Mesenchymal stem cell (in vitro differentiated cells and primary cell): ENCODE results near the gene CCDC136.

Experiments used
- DNase-seq: peaks from one replicate; pipeline ENCODE4 v3.0.0-alpha.2; 2013
- H2AFZ ChIP-seq: one replicate; pipeline ENCODE4 v1.6.1; 2013; ENCODE audit warnings: low read depth, mild to moderate bottlenecking, control low read depth, inconsistent platforms, low read length, moderate library complexity
- H2AK5ac ChIP-seq: 2 replicates; pipeline ENCODE4 v1.6.1; 2013; ENCODE audit warnings: low read length, moderate library complexity, mild to moderate bottlenecking, inconsistent platforms; ENCODE audit not compliant: severe bottlenecking
- H2BK120ac ChIP-seq: one replicate; pipeline ENCODE4 v1.6.1; 2013; ENCODE audit warnings: low read depth, mild to moderate bottlenecking, inconsistent platforms, low read length, moderate library complexity
- H2BK12ac ChIP-seq, 2 experiments: one replicate each; pipeline ENCODE4 v1.6.1; 2013; ENCODE audit warnings: inconsistent platforms in 2 of 2, low read length in 2 of 2, mild to moderate bottlenecking in 2 of 2, moderate library complexity in 2 of 2, control low read depth in 1 of 2
- H2BK15ac ChIP-seq: one replicate; pipeline ENCODE4 v1.6.1; 2013; ENCODE audit warnings: mild to moderate bottlenecking, low read depth, inconsistent platforms; ENCODE audit not compliant: poor library complexity, severe bottlenecking
- H2BK5ac ChIP-seq: 2 replicates; pipeline ENCODE4 v1.6.1; 2013; ENCODE audit warnings: low read depth, mild to moderate bottlenecking, low read length, control low read depth, inconsistent platforms; ENCODE audit not compliant: poor library complexity, severe bottlenecking
- H3K14ac ChIP-seq, 2 experiments: one replicate each; pipeline ENCODE4 v1.6.1; 2013; ENCODE audit warnings: inconsistent platforms in 2 of 2, low read length in 2 of 2, control low read depth in 1 of 2, mild to moderate bottlenecking in 1 of 2, moderate library complexity in 1 of 2
- H3K18ac ChIP-seq, 2 experiments: one replicate each; pipeline ENCODE4 v1.6.1; 2013; ENCODE audit warnings: inconsistent platforms in 2 of 2, low read length in 2 of 2, control low read depth in 1 of 2, low read depth in 1 of 2, mild to moderate bottlenecking in 1 of 2
- H3K23ac ChIP-seq, 2 experiments: one replicate each; pipeline ENCODE4 v1.6.1; 2013; ENCODE audit warnings: inconsistent platforms in 2 of 2, low read length in 2 of 2, mild to moderate bottlenecking in 2 of 2, moderate library complexity in 2 of 2, control low read depth in 1 of 2
- H3K27ac ChIP-seq: 2 replicates; pipeline ENCODE4 v1.5.1; 2013; ENCODE audit warnings: mild to moderate bottlenecking, moderate library complexity, low read length, control low read depth, inconsistent platforms; ENCODE audit not compliant: poor library complexity, severe bottlenecking
- H3K27me3 ChIP-seq, 2 experiments: 2 replicates each; pipeline versions ENCODE4 v1.6.1 to v1.7.0; 2013; ENCODE audit warnings: low read length in 2 of 2, mild to moderate bottlenecking in 2 of 2, moderate library complexity in 2 of 2, control low read depth in 1 of 2, inconsistent platforms in 1 of 2; ENCODE audit not compliant: control insufficient read depth in 1 of 2, insufficient read depth in 1 of 2
- H3K36me3 ChIP-seq, 2 experiments: 2 replicates each; pipeline versions ENCODE4 v1.6.1 to v1.7.0; 2013; ENCODE audit warnings: low read length in 2 of 2, control low read depth in 1 of 2, inconsistent platforms in 1 of 2, low read depth in 1 of 2, mild to moderate bottlenecking in 1 of 2; ENCODE audit not compliant: insufficient read depth in 2 of 2, control insufficient read depth in 1 of 2
- H3K4ac ChIP-seq, 2 experiments: one replicate each; pipeline ENCODE4 v1.6.1; 2013; ENCODE audit warnings: inconsistent platforms in 2 of 2, low read length in 2 of 2, mild to moderate bottlenecking in 2 of 2, moderate library complexity in 2 of 2, control low read depth in 1 of 2, low read depth in 1 of 2
- H3K4me1 ChIP-seq: 2 replicates; pipeline ENCODE4 v1.6.1; 2013; ENCODE audit warnings: low read depth, low read length, control low read depth; ENCODE audit not compliant: control insufficient read depth, insufficient read depth
- H3K4me2 ChIP-seq: 2 replicates; pipeline ENCODE4 v1.6.1; 2013; ENCODE audit warnings: low read length, mild to moderate bottlenecking, inconsistent platforms; ENCODE audit not compliant: poor library complexity, severe bottlenecking
- H3K4me3 ChIP-seq, 2 experiments: 2 replicates each; pipeline versions ENCODE4 v1.5.1 to v1.7.0; 2013; ENCODE audit warnings: low read length in 2 of 2, mild to moderate bottlenecking in 2 of 2, control low read depth in 1 of 2, low read depth in 1 of 2; ENCODE audit not compliant: insufficient read depth in 1 of 2
- H3K79me1 ChIP-seq: replicated peaks from 2 replicates; pipeline ENCODE4 v1.6.1; 2013; ENCODE audit warnings: mild to moderate bottlenecking, control low read depth, low read length, inconsistent platforms; ENCODE audit not compliant: poor library complexity, severe bottlenecking
- H3K9ac ChIP-seq: 2 replicates; pipeline ENCODE4 v1.7.0; 2013; ENCODE audit warnings: mild to moderate bottlenecking, low read length, moderate library complexity
- H3K9me3 ChIP-seq: 2 replicates; pipeline ENCODE4 v1.7.0; 2013; ENCODE audit warnings: mild to moderate bottlenecking, low read length; ENCODE audit not compliant: control insufficient read depth
- H4K8ac ChIP-seq: one replicate; pipeline ENCODE4 v1.6.1; 2013; ENCODE audit warnings: inconsistent platforms, mild to moderate bottlenecking, low read length, moderate library complexity
- H4K91ac ChIP-seq: one replicate; pipeline ENCODE4 v1.6.1; 2013; ENCODE audit warnings: mild to moderate bottlenecking, low read length, inconsistent platforms
- WGBS: methylation state at CpG from one replicate; pipeline ENCODE4 v1.1.7; 2013; ENCODE audit warnings: mixed read lengths; 5-methylcytosine and 5-hydroxymethylcytosine counted together

CCDC136 gene

GRCh38 chr7:128865996-128866877 is 74.5 kb downstream of the CCDC136 start:
- H2BK5ac ChIP-seq, result no peak overlapping the region

GRCh38 chr7:128867241-128867640 is 75.5 kb downstream of the CCDC136 start:
- Histone ChIP-seq H3K79me1 (peaks cover 15% of the 10 kb centered on the region), H3K14ac (no peak overlapping the region), H3K4me3 (no peak overlapping the region), H3K4me1 (peaks cover 27% of the 10 kb centered on the region), H2AK5ac (no peak overlapping the region), H3K4me2 (no peak overlapping the region), H2BK12ac (no peak overlapping the region), H2BK5ac (no peak overlapping the region), H2BK120ac (no peak overlapping the region), H3K36me3 (peaks cover 22 to 26% of the 10 kb centered on the region in 2 experiments), H3K27ac (no peak overlapping the region), H3K9me3 (no peaks in the 10 kb centered on the region), H2BK15ac (no peak overlapping the region), H4K8ac (no peak overlapping the region), H4K91ac (no peak overlapping the region), H3K27me3 (peaks cover 15 to 22% of the 10 kb centered on the region in 2 experiments), H3K23ac (no peak overlapping the region), H3K18ac (no peak overlapping the region), H3K4ac (no peak overlapping the region), H2AFZ (no peak overlapping the region), H3K9ac (no peak overlapping the region)
- WGBS, result 98% methylated on average over 4 of the region's 4 CpGs
- DNase-seq, result no peak

More at GRCh38 chr7:128865996-128866877, 74.5 kb downstream of the CCDC136 start:
- H3K9ac ChIP-seq, result no peak overlapping the region
- H3K27ac ChIP-seq, result no peak overlapping the region
- H2BK120ac ChIP-seq, result no peak overlapping the region
- H3K9me3 ChIP-seq, result no peaks in the 10 kb centered on the region
- no peak overlapping the region for H3K4me3 ChIP-seq
- DNase-seq, result no peak
- peaks cover 11 to 18% of the 10 kb centered on the region in 2 experiments for H3K27me3 ChIP-seq
- H3K79me1 ChIP-seq, result peaks cover 15% of the 10 kb centered on the region
- H2AFZ ChIP-seq, result no peak overlapping the region
- no peak overlapping the region for H2AK5ac ChIP-seq
- peaks cover 30% of the 10 kb centered on the region for H3K4me1 ChIP-seq
- no peak overlapping the region for H3K14ac ChIP-seq
- H4K8ac ChIP-seq, result no peak overlapping the region
- no peak overlapping the region for H2BK12ac ChIP-seq
- H3K4me2 ChIP-seq, result no peak overlapping the region
- H2BK15ac ChIP-seq, result no peak overlapping the region
- H4K91ac ChIP-seq, result no peak overlapping the region
- peaks cover 22 to 26% of the 10 kb centered on the region in 2 experiments for H3K36me3 ChIP-seq
- 96% methylated on average over 24 of the region's 27 CpGs for WGBS
- H3K23ac ChIP-seq, result no peak overlapping the region
- no peak overlapping the region for H3K4ac ChIP-seq
- H3K18ac ChIP-seq, result no peak overlapping the region

GRCh38 chr7:128867842-128868623 is 76.3 kb downstream of the CCDC136 start:
- Histone ChIP-seq H3K9me3 (no peaks in the 10 kb centered on the region), H4K91ac (no peak overlapping the region), H3K14ac (no peak overlapping the region), H3K4ac (no peak overlapping the region), H3K27ac (no peak overlapping the region), H2BK12ac (no peak overlapping the region), H2BK15ac (no peak overlapping the region), H3K36me3 (peaks cover 22 to 26% of the 10 kb centered on the region in 2 experiments), H4K8ac (no peak overlapping the region), H2AK5ac (no peak overlapping the region), H2BK120ac (no peak overlapping the region), H2AFZ (no peak overlapping the region), H3K23ac (no peak overlapping the region), H3K79me1 (peaks cover 15% of the 10 kb centered on the region), H2BK5ac (no peak overlapping the region), H3K27me3 (peaks cover 23 to 29% of the 10 kb centered on the region in 2 experiments), H3K9ac (no peak overlapping the region), H3K4me3 (no peak overlapping the region), H3K4me2 (no peak overlapping the region), H3K4me1 (peaks cover 27% of the 10 kb centered on the region), H3K18ac (no peak overlapping the region)
- 70% methylated on average over 10 of the region's 11 CpGs for WGBS
- DNase-seq, result peak; percentile 23

GRCh38 chr7:128868624-128869137 is 76.9 kb downstream of the CCDC136 start:
- Histone ChIP-seq H2BK120ac (no peak overlapping the region), H3K18ac (no peak overlapping the region), H2AFZ (no peak overlapping the region), H2BK5ac (no peak overlapping the region), H3K27me3 (peaks cover 26 to 35% of the 10 kb centered on the region in 2 experiments), H3K4ac (no peak overlapping the region), H3K27ac (no peak overlapping the region), H4K8ac (no peak overlapping the region), H3K79me1 (peaks cover 15% of the 10 kb centered on the region), H2BK15ac (no peak overlapping the region), H3K4me2 (peak overlapping the region; percentile 99), H3K9ac (peak overlapping the region; percentile 58), H3K23ac (no peak overlapping the region), H3K36me3 (peaks cover 22 to 26% of the 10 kb centered on the region in 2 experiments), H2BK12ac (no peak overlapping the region), H3K14ac (no peak overlapping the region), H2AK5ac (no peak overlapping the region), H3K4me3 (peak overlapping the region in 1 of 2 experiments; percentile 68), H3K9me3 (no peaks in the 10 kb centered on the region), H3K4me1 (peaks cover 25% of the 10 kb centered on the region), H4K91ac (no peak overlapping the region)
- 60% methylated on average over 11 of the region's 13 CpGs for WGBS
- DNase-seq, result no peak
